HepG2 (cell line): ENCODE results near the gene SYNGR1. TPM values are rescaled to one million over a fixed set of nuclear protein-coding genes. Genes with fewer than 3 reads are reported as not detected.

ENCODE experiments used
- ATAC-seq: fragments of 200-7000 bp; cut with Tn5 transposase; 3 replicates; pipeline ENCODE4 v1.9.1; 2020; ENCODE audit warnings: mild to moderate bottlenecking, moderate library complexity
- BruUV-seq: library from RNA; stranded (reverse); fragments of 400-500 nt; replicated peaks from 2 replicates; lab custom pipeline; 2021; lab: Mats Ljungman, UMichigan
- CTCF ChIA-PET: fragments of 300-600 bp; formaldehyde crosslinking; extraction: SDS; loops from one replicate; lab custom pipeline; 2021; ENCODE audit warnings: low total read pairs, inconsistent platforms, low intra/inter-chr PET ratio; lab: Yijun Ruan, JAX
- POLR2A ChIA-PET: fragments of 350-600 bp; sonication (Branson Sonifier 250); formaldehyde crosslinking; loops from one replicate; lab custom pipeline; 2020; ENCODE audit warnings: antibody characterized with exemption, inconsistent platforms; lab: Yijun Ruan, JAX
- DNase-seq: peaks from one replicate; pipeline ENCODE4 v3.0.0-alpha.2; 2015; ENCODE audit warnings: low spot score
- FAIRE-seq: peaks from 3 replicates; lab custom pipeline; 2011; peaks lifted over from hg19 to GRCh38; lab: Jason Lieb, UNC
- H2AFZ ChIP-seq: one replicate; pipeline ENCODE4 v1.6.1; 2011; ENCODE audit warnings: low read length, inconsistent platforms
- H3K27ac ChIP-seq: fragments of 300-600 bp; 3 replicates; pipeline ENCODE4 v1.8.0; 2011; ENCODE audit warnings: mixed run types, mild to moderate bottlenecking, mixed read lengths, low read length, inconsistent platforms; ENCODE audit not compliant: insufficient read depth; ENCODE audit errors: extremely low read length
- H3K27me3 ChIP-seq, 2 experiments: fragments of 200-600 bp in 1 of 2; 2 replicates in 1 of 2; 3 replicates in 1 of 2; pipeline versions ENCODE4 v1.6.0 to v1.8.0; 2011; ENCODE audit warnings: low read length in 2 of 2, mild to moderate bottlenecking in 2 of 2, moderate library complexity in 2 of 2, inconsistent platforms in 1 of 2; ENCODE audit not compliant: insufficient read depth in 2 of 2, control insufficient read depth in 1 of 2
- H3K36me3 ChIP-seq, 2 experiments: fragments of 200-600 bp in 1 of 2; replicated peaks in 1 of 2; 2 replicates in 1 of 2; 3 replicates in 1 of 2; pipeline versions ENCODE4 v1.5.1 to v1.8.0; 2011; ENCODE audit warnings: low read length in 2 of 2, inconsistent platforms in 1 of 2; ENCODE audit not compliant: insufficient read depth in 2 of 2, control insufficient read depth in 1 of 2
- H3K4me1 ChIP-seq: 2 replicates; pipeline ENCODE4 v1.5.1; 2012; ENCODE audit warnings: low read length, inconsistent platforms; ENCODE audit not compliant: insufficient read depth
- H3K4me2 ChIP-seq: 2 replicates; pipeline ENCODE4 v1.6.0; 2011; ENCODE audit warnings: low read depth, low read length, inconsistent platforms
- H3K4me3 ChIP-seq, 3 experiments: fragments of 200-600 bp in 1 of 3; sonication (generic), shearing (Covaris generic) in 1 of 3; replicated peaks in 1 of 3; 2 replicates each; pipeline ENCODE4 v1.5.1; 2011 to 2016; ENCODE audit warnings: low read length in 3 of 3, inconsistent platforms in 2 of 3, low read depth in 2 of 3, mild to moderate bottlenecking in 2 of 3, control low read depth in 1 of 3, mixed read lengths in 1 of 3; ENCODE audit not compliant: insufficient read depth in 1 of 3
- H3K79me2 ChIP-seq: one replicate; pipeline ENCODE4 v1.6.1; 2011; ENCODE audit warnings: low read length, inconsistent platforms; ENCODE audit not compliant: insufficient read depth
- H3K9ac ChIP-seq: 2 replicates; pipeline ENCODE4 v1.6.0; 2011; ENCODE audit warnings: mild to moderate bottlenecking, low read depth, low read length, inconsistent platforms; ENCODE audit not compliant: insufficient read depth
- H3K9me3 ChIP-seq: 2 replicates; pipeline ENCODE4 v1.5.1; 2012; ENCODE audit warnings: mild to moderate bottlenecking, low read length
- H4K20me1 ChIP-seq: 2 replicates; pipeline ENCODE4 v1.6.0; 2011; ENCODE audit warnings: inconsistent platforms, mild to moderate bottlenecking, low read length, moderate library complexity; ENCODE audit not compliant: insufficient read depth
- AKNA ChIP-seq: sonication (generic); formaldehyde crosslinking; IDR thresholded peaks from 2 replicates; pipeline ENCODE4 v1.4.0; 2020; ENCODE audit warnings: missing genetic modification reagents, borderline replicate concordance
- GLMP ChIP-seq: sonication (generic); formaldehyde crosslinking; IDR thresholded peaks from 2 replicates; pipeline ENCODE4 v1.9.0; 2021; ENCODE audit warnings: missing genetic modification reagents, mild to moderate bottlenecking, borderline replicate concordance
- HOXA9 ChIP-seq: sonication (generic); formaldehyde crosslinking; IDR thresholded peaks from 2 replicates; pipeline ENCODE4 v1.8.1; 2022; ENCODE audit warnings: missing genetic modification reagents, mild to moderate bottlenecking, moderate library complexity, borderline replicate concordance
- MAFF ChIP-seq: IDR thresholded peaks from 2 replicates; pipeline ENCODE4 v1.6.1; 2011; ENCODE audit warnings: low read depth, low read length, improper control_type of control experiment
- MLXIP ChIP-seq: sonication (generic); formaldehyde crosslinking; IDR thresholded peaks from 2 replicates; pipeline ENCODE4 v1.9.0; 2021; ENCODE audit warnings: missing genetic modification reagents, borderline replicate concordance
- SCMH1 ChIP-seq: sonication (generic); formaldehyde crosslinking; IDR thresholded peaks from 2 replicates; pipeline ENCODE4 v1.9.0; 2021; ENCODE audit warnings: missing genetic modification reagents, mild to moderate bottlenecking, borderline replicate concordance
- ZNF264 ChIP-seq: sonication (generic); formaldehyde crosslinking; IDR thresholded peaks from 2 replicates; pipeline ENCODE4 v1.4.0; 2020; ENCODE audit warnings: missing genetic modification reagents
- WGBS: methylation state at CpG from one replicate; pipeline ENCODE4 v1.1.6; 2017; ENCODE audit warnings: low lambda C conversion rate; 5-methylcytosine and 5-hydroxymethylcytosine counted together
- in situ Hi-C: cut with HindIII; loops from 2 replicates; pipeline ENCODE4 v1.10.0; 2017; ENCODE audit warnings: low pct_unique_long_range_greater_than_20kb; ENCODE audit not compliant: extremely low pct_ligation_motif_present
- intact Hi-C: fragments of 100-400 bp; cut with micrococcal nuclease; formaldehyde crosslinking; loops from one replicate; pipeline ENCODE4 v1.10.0; 2022; ENCODE audit not compliant: unreplicated experiment
- polyA plus RNA-seq, 8 experiments: library from polyadenylated mRNA; depleted of rRNA in 3 of 8; stranded (reverse) in 7 of 8; unstranded in 1 of 8; fragments of >200 nt; fragmentation: Illumina TruSeq in 4 of 8; extraction: Trizol in 4 of 8; gene quantifications; 2 replicates each; pipeline versions ENCODE4 v1.2.1 to v1.2.3, GENCODE V29; 2011 to 2016; ENCODE audit warnings: low read depth in 4 of 8, missing spikeins in 1 of 8, mixed read lengths in 1 of 8; ENCODE audit not compliant: insufficient read depth in 1 of 8
- total RNA-seq, 5 experiments: library from RNA; depleted of rRNA; stranded (reverse); fragments of >200 nt; fragmentation: Illumina TruSeq; extraction: Trizol; gene quantifications; 2 replicates each; pipeline ENCODE4 v1.2.3, GENCODE V29; 2016; ENCODE audit warnings: low read depth in 1 of 5
- TF ChIP-seq, protein P1 (sequence below): sonication (generic); formaldehyde crosslinking; IDR thresholded peaks from 2 replicates; pipeline ENCODE4 v1.5.0; 2020; ENCODE audit warnings: mild to moderate bottlenecking, missing genetic modification reagents

SYNGR1 gene
- total and polyA plus RNA-seq, 2 of the 13 experiments (the other 11 are each of a cell fraction or from before 2014, with no cell fraction given), result 0.27 to 2.7 TPM

- Histone ChIP-seq H3K27ac (no peak overlapping the region), H3K4me1 (peaks cover 69% of the 10 kb centered on the region), H3K4me3 (no peak overlapping the region), H4K20me1 (peaks cover 55% of the 10 kb centered on the region), H3K36me3 (peaks cover 42 to 55% of the 10 kb centered on the region in 2 experiments), H3K79me2 (peaks cover 26% of the 10 kb centered on the region), H3K4me2 (no peak overlapping the region), H3K27me3 (no peaks in the 10 kb centered on the region), H2AFZ (no peak overlapping the region), H3K9me3 (no peaks in the 10 kb centered on the region), H3K9ac (no peak overlapping the region)
- intact Hi-C loops, result no loop called here
- ChIA-PET POLR2A (interaction anchor here (0.9 to 3.7 kb wide), 7 partner anchors 8 to 208 kb away, joined by 3 to 22 read pairs (median 6); partner anchors contain the start of gene ATF4), CTCF (interaction anchor here (5.1 kb wide), 1 partner anchor 142 kb away, joined by 27 read pairs; no protein-coding TSS in a partner anchor)
- 89% methylated on average over 5 of the region's 5 CpGs for WGBS
- DNase-seq (no peak), FAIRE-seq (no peak), ATAC-seq (no peak)
- BruUV-seq, result no TSS peak
- in situ Hi-C loops, result loop anchor here (5.0 kb wide), 1 partner anchor 140 kb away; no protein-coding TSS in a partner anchor
- TF ChIP-seq ZNF264 (CRISPR knock-in tag) (no peak), AKNA (no peak), HOXA9 (no peak), MLXIP (CRISPR knock-in tag) (no peak), SCMH1 (CRISPR knock-in tag) (no peak), MAFF (no peak), GLMP (CRISPR knock-in tag) (no peak)
- TF ChIP-seq, protein P1, sequence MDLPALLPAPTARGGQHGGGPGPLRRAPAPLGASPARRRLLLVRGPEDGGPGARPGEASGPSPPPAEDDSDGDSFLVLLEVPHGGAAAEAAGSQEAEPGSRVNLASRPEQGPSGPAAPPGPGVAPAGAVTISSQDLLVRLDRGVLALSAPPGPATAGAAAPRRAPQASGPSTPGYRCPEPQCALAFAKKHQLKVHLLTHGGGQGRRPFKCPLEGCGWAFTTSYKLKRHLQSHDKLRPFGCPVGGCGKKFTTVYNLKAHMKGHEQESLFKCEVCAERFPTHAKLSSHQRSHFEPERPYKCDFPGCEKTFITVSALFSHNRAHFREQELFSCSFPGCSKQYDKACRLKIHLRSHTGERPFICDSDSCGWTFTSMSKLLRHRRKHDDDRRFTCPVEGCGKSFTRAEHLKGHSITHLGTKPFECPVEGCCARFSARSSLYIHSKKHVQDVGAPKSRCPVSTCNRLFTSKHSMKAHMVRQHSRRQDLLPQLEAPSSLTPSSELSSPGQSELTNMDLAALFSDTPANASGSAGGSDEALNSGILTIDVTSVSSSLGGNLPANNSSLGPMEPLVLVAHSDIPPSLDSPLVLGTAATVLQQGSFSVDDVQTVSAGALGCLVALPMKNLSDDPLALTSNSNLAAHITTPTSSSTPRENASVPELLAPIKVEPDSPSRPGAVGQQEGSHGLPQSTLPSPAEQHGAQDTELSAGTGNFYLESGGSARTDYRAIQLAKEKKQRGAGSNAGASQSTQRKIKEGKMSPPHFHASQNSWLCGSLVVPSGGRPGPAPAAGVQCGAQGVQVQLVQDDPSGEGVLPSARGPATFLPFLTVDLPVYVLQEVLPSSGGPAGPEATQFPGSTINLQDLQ (CRISPR knock-in tag), result no peak
These were observed 37.4 kb upstream of the SYNGR1 start for GRCh38 chr22:39312410-39312809.
